Hepatocyte (in vitro differentiated cells): ENCODE measurements around the gene DCAF5.

Source experiments
- EZH2 ChIP-seq: fragments of 200-600 bp; sonication (generic); IDR thresholded peaks from 2 replicates; pipeline ENCODE4 v1.6.1; 2016; ENCODE audit warnings: antibody characterized with exemption, mild to moderate bottlenecking, borderline replicate concordance
- EZH2phosphoT487 ChIP-seq: fragments of 200-600 bp; sonication (generic); IDR thresholded peaks from one replicate; pipeline ENCODE4 v1.6.1; 2018; ENCODE audit warnings: antibody characterized with exemption, mild to moderate bottlenecking, low read depth, moderate library complexity; ENCODE audit not compliant: unreplicated experiment, severe bottlenecking
- TF ChIP-seq, protein P1 (sequence below): fragments of 200-600 bp; sonication (generic); IDR thresholded peaks from 2 replicates; pipeline ENCODE4 v1.5.1; 2016; ENCODE audit warnings: antibody characterized with exemption, mild to moderate bottlenecking; ENCODE audit not compliant: poor library complexity

DNA sequence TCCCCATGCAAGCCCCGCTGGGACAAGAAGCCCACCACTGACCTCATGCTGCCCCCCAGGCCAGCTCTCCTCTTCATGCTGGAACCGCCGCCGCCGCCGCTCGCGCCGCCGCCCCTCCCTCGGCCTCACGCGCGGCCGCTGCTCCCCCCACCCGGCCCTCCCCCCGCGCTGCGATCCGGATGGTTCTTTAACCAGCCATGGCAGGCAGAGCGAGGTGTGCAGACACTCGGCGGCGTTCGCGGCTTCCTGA lies at the start of gene DCAF5:
- no peak for TF ChIP-seq EZH2phosphoT487
- TF ChIP-seq, protein P1, sequence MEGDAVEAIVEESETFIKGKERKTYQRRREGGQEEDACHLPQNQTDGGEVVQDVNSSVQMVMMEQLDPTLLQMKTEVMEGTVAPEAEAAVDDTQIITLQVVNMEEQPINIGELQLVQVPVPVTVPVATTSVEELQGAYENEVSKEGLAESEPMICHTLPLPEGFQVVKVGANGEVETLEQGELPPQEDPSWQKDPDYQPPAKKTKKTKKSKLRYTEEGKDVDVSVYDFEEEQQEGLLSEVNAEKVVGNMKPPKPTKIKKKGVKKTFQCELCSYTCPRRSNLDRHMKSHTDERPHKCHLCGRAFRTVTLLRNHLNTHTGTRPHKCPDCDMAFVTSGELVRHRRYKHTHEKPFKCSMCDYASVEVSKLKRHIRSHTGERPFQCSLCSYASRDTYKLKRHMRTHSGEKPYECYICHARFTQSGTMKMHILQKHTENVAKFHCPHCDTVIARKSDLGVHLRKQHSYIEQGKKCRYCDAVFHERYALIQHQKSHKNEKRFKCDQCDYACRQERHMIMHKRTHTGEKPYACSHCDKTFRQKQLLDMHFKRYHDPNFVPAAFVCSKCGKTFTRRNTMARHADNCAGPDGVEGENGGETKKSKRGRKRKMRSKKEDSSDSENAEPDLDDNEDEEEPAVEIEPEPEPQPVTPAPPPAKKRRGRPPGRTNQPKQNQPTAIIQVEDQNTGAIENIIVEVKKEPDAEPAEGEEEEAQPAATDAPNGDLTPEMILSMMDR = no peak
- no peak for TF ChIP-seq EZH2
